T-helper 1 cell (primary cell): Measurements from ENCODE around the gene PAX6.

Experiments used
- DNase-seq, 5 donors: peaks; one replicate each; pipeline ENCODE4 v3.0.0-alpha.2; 2012 to 2020

Gene PAX6

GRCh38 chr11:31822175-31822926 lies 11.2 kb upstream of the PAX6 start:
- no peak for DNase-seq

GRCh38 chr11:31821766-31822165 lies 10.6 kb upstream of the PAX6 start:
- no peak for DNase-seq

- no peak for DNase-seq
Measured at GRCh38 chr11:31821235-31821764, 10.2 kb upstream of the PAX6 start.

- DNase-seq = no peak
Measured at GRCh38 chr11:31820438-31820818, 9.3 kb upstream of the PAX6 start.

GRCh38 chr11:31819621-31820437 lies 8.7 kb upstream of the PAX6 start:
- DNase-seq = no peak

GRCh38 chr11:31818874-31819331 lies 7.8 kb upstream of the PAX6 start:
- no peak for DNase-seq

GRCh38 chr11:31818425-31818755 lies 7.3 kb upstream of the PAX6 start:
- no peak for DNase-seq

GRCh38 chr11:31817621-31818424 lies 6.7 kb upstream of the PAX6 start:
- DNase-seq = no peak

- DNase-seq = no peak
Measured at GRCh38 chr11:31817054-31817620, 6.0 kb upstream of the PAX6 start.

- no peak for DNase-seq
Measured at GRCh38 chr11:31816468-31817053, 5.4 kb upstream of the PAX6 start.

- DNase-seq = no peak
Measured at GRCh38 chr11:31815711-31816467, 4.8 kb upstream of the PAX6 start.

GRCh38 chr11:31814176-31814868 lies 3.2 kb upstream of the PAX6 start:
- no peak for DNase-seq

GRCh38 chr11:31813391-31814175 lies 2.5 kb upstream of the PAX6 start:
- no peak for DNase-seq

- no peak for DNase-seq
Measured at GRCh38 chr11:31812383-31813381, 1.6 kb upstream of the PAX6 start.

- no peak for DNase-seq
Measured at GRCh38 chr11:31809857-31810778, 1.0 kb downstream of the PAX6 start.

GRCh38 chr11:31809541-31809856 lies 1.6 kb downstream of the PAX6 start:
- no peak for DNase-seq

- no peak for DNase-seq
Measured at GRCh38 chr11:31808721-31809540, 2.2 kb downstream of the PAX6 start.
